Measurements from ENCODE around the gene KANSL1L. TPM values are rescaled to one million over a fixed set of nuclear protein-coding genes. Genes with fewer than 3 reads are reported as not detected.

KANSL1L gene
- total RNA-seq, 1 experiment from 2014 or later, result 6.7 TPM

- ATAC-seq (no peak), DNase-seq (ENCODE audit: low read depth, low spot score) (no peak)
- H3K9me2 ChIP-seq (ENCODE audit: insufficient read depth), result no peaks in the 10 kb centered on the region
- H3K9ac ChIP-seq (ENCODE audit: low read length), result no peak overlapping the region
- H3K27ac ChIP-seq (ENCODE audit: low read depth, low read length), result no peak overlapping the region
- H3K36me3 ChIP-seq (ENCODE audit: control insufficient read depth in 1 of 2, insufficient read depth in 2 of 2, low read length in 2 of 2), result no peaks in the 10 kb centered on the region
- H2AFZ ChIP-seq (ENCODE audit: low read depth, low read length, poor library complexity, severe bottlenecking), result no peak overlapping the region
- ChIA-PET CTCF (no interaction called here), RAD21 (ENCODE audit: low non-redundant PET in 1 of 2, low total read pairs in 2 of 2, uncharacterized antibody in 2 of 2, unreplicated experiment in 2 of 2) (no interaction called here), POLR2A (no interaction called here)
- H3K4me1 ChIP-seq (ENCODE audit: control insufficient read depth in 1 of 2, insufficient read depth in 2 of 2, low read length in 2 of 2), result no peaks in the 10 kb centered on the region
- no peak overlapping the region for H3K4me2 ChIP-seq (ENCODE audit: low read length)
- H3K4me3 ChIP-seq (replicated peaks in 1 of 2; ENCODE audit: low read depth in 1 of 2, low read length in 2 of 2), result no peak overlapping the region
- no peaks in the 10 kb centered on the region for H4K20me1 ChIP-seq (ENCODE audit: insufficient read depth)
- H3K27me3 ChIP-seq (ENCODE audit: insufficient read depth, low read length), result no peaks in the 10 kb centered on the region
- intact Hi-C loops (cut with micrococcal nuclease), result no loop called here
- TF ChIP-seq EZH2 (IDR thresholded peaks at IDR 0.05) (no peak), CTCF (IDR thresholded peaks at IDR 0.05 in 2 of 3, conservative IDR thresholded peaks at IDR 0.05 in 1 of 3; ENCODE audit: borderline replicate concordance in 1 of 3, insufficient read depth in 1 of 3, low read depth in 2 of 3, low read length in 2 of 3) (no peak), CEBPB (IDR thresholded peaks at IDR 0.05; ENCODE audit: low read depth) (no peak), MAX (IDR thresholded peaks at IDR 0.05) (no peak), ZFX (IDR thresholded peaks at IDR 0.05) (no peak), JUND (IDR thresholded peaks at IDR 0.05) (no peak), EZH2phosphoT487 (IDR thresholded peaks at IDR 0.05; ENCODE audit: borderline replicate concordance) (no peak), ELF1 (IDR thresholded peaks at IDR 0.05; ENCODE audit: borderline replicate concordance, low read depth) (no peak), POLR2AphosphoS5 (IDR thresholded peaks at IDR 0.05; ENCODE audit: low read depth, low read length) (no peak), POLR2A (IDR thresholded peaks at IDR 0.05; ENCODE audit: borderline replicate concordance, extremely low read depth, insufficient read depth, insufficient read length) (no peak), ZNF274 (IDR thresholded peaks at IDR 0.05; ENCODE audit: low read depth, low read length) (no peak), SIN3A (IDR thresholded peaks at IDR 0.05; ENCODE audit: low read depth) (no peak), TCF7L2 (IDR thresholded peaks at IDR 0.05; ENCODE audit: borderline replicate concordance, extremely low read depth, insufficient read depth, insufficient read length) (no peak)
- no peaks in the 10 kb centered on the region for H3K79me2 ChIP-seq (ENCODE audit: insufficient read depth, low read length)
- H3K9me3 ChIP-seq (ENCODE audit: control insufficient read depth in 1 of 2, insufficient read depth in 1 of 2, low read depth in 1 of 2, low read length in 2 of 2), result no peaks in the 10 kb centered on the region
- BruUV-seq (replicated peaks), result no TSS peak
Measured at GRCh38 chr2:210086930-210087329, 84.3 kb downstream of the KANSL1L start.

Data from HCT116 (cell line).